Karpas-422 (cell line): Measurements from ENCODE around the gene SERINC2. TPM values are rescaled to one million over a fixed set of nuclear protein-coding genes. Genes with fewer than 3 reads are reported as not detected.
"Not testable (repeated sequence)": the region's sequence is repeated elsewhere in the genome, so short reads cannot be mapped to it uniquely, and the experiment has no call there.

Experiments used
- DNase-seq: peaks from one replicate; pipeline ENCODE4 v3.0.0-alpha.2; 2015
- H2AFZ ChIP-seq: fragments of 200-600 bp; sonication (generic); 2 replicates; pipeline ENCODE4 v1.6.1; 2014; ENCODE audit warnings: antibody characterized with exemption, low read length, mixed read lengths
- H3K27ac ChIP-seq: fragments of 200-600 bp; sonication (generic); 2 replicates; pipeline ENCODE4 v1.5.1; 2014; ENCODE audit warnings: mild to moderate bottlenecking, low read length, moderate library complexity
- H3K27me3 ChIP-seq: fragments of 200-600 bp; sonication (generic); 2 replicates; pipeline ENCODE4 v1.6.1; 2014; ENCODE audit warnings: low read length, mixed read lengths
- H3K36me3 ChIP-seq: fragments of 200-600 bp; sonication (generic); 2 replicates; pipeline ENCODE4 v1.6.1; 2014; ENCODE audit warnings: low read length, mixed read lengths; ENCODE audit not compliant: insufficient read depth
- H3K4me1 ChIP-seq: fragments of 200-600 bp; sonication (generic); 2 replicates; pipeline ENCODE4 v1.6.1; 2014; ENCODE audit warnings: mild to moderate bottlenecking, low read length, mixed read lengths
- H3K4me2 ChIP-seq: fragments of 200-600 bp; sonication (generic); 2 replicates; pipeline ENCODE4 v1.6.1; 2014; ENCODE audit warnings: low read length, low read depth, mild to moderate bottlenecking; ENCODE audit not compliant: poor library complexity, severe bottlenecking
- H3K4me3 ChIP-seq: fragments of 200-600 bp; sonication (generic); 2 replicates; pipeline ENCODE4 v1.5.1; 2014; ENCODE audit warnings: mild to moderate bottlenecking, antibody characterized with exemption, low read length, mixed read lengths
- H3K79me2 ChIP-seq: fragments of 200-600 bp; sonication (generic); 2 replicates; pipeline ENCODE4 v1.6.1; 2014; ENCODE audit warnings: mild to moderate bottlenecking, low read length, mixed read lengths
- H3K9ac ChIP-seq: fragments of 200-600 bp; sonication (generic); 2 replicates; pipeline ENCODE4 v1.6.0; 2014; ENCODE audit warnings: low read length
- H3K9me2 ChIP-seq: fragments of 200-600 bp; sonication (generic), shearing (Covaris generic); replicated peaks from 2 replicates; pipeline ENCODE4 v1.6.0; 2014; ENCODE audit warnings: mild to moderate bottlenecking, low read length, moderate library complexity; ENCODE audit not compliant: insufficient read depth
- H3K9me3 ChIP-seq: fragments of 300-700, 200-600 bp; sonication (generic); 2 replicates; pipeline ENCODE4 v1.6.1; 2014; ENCODE audit warnings: low read length, mixed read lengths
- H4K20me1 ChIP-seq: fragments of 200-600 bp; sonication (generic); 2 replicates; pipeline ENCODE4 v1.6.1; 2014; ENCODE audit warnings: mild to moderate bottlenecking, antibody characterized with exemption, low read length, low read depth; ENCODE audit not compliant: insufficient read depth
- total RNA-seq: library from RNA; depleted of rRNA; stranded (reverse); fragments of >200 nt; shearing (Covaris generic); gene quantifications from 2 replicates; pipeline ENCODE4 v1.2.3, GENCODE V29; 2014; ENCODE audit warnings: low replicate concordance

The SERINC2 gene
- total RNA-seq, 1 experiment from 2014 or later, result 2.7 TPM

GRCh38 chr1:31431351-31432257 lies 18.6 kb downstream of the SERINC2 start:
- not testable (repeated sequence) for H3K9me3 ChIP-seq, H3K4me3 ChIP-seq, H3K27me3 ChIP-seq, H3K4me2 ChIP-seq, DNase-seq, H2AFZ ChIP-seq, H3K36me3 ChIP-seq, H3K9me2 ChIP-seq, H3K79me2 ChIP-seq, H3K27ac ChIP-seq, H3K9ac ChIP-seq, H3K4me1 ChIP-seq, H4K20me1 ChIP-seq

- no peaks in the 10 kb centered on the region for H3K79me2 ChIP-seq
Observed at GRCh38 chr1:31432592-31433395, 19.8 kb downstream of the SERINC2 start.

GRCh38 chr1:31433396-31433930 lies 20.4 kb downstream of the SERINC2 start:
- Histone ChIP-seq H3K4me1 (no peaks in the 10 kb centered on the region), H3K4me3 (no peak overlapping the region), H3K9me3 (no peaks in the 10 kb centered on the region), H3K4me2 (no peak overlapping the region), H3K9ac (no peak overlapping the region), H2AFZ (no peak overlapping the region), H3K36me3 (no peaks in the 10 kb centered on the region), H3K27me3 (no peaks in the 10 kb centered on the region), H3K9me2 (no peaks in the 10 kb centered on the region), H3K27ac (no peak overlapping the region), H3K79me2 (no peaks in the 10 kb centered on the region), H4K20me1 (no peaks in the 10 kb centered on the region)
- no peak for DNase-seq

More at GRCh38 chr1:31432592-31433395, 19.8 kb downstream of the SERINC2 start:
- Histone ChIP-seq H3K9me3 (no peaks in the 10 kb centered on the region), H3K4me3 (no peak overlapping the region), H3K4me2 (no peak overlapping the region), H3K27ac (no peak overlapping the region), H3K27me3 (no peaks in the 10 kb centered on the region), H3K4me1 (no peaks in the 10 kb centered on the region), H3K36me3 (no peaks in the 10 kb centered on the region), H3K9me2 (no peaks in the 10 kb centered on the region), H4K20me1 (no peaks in the 10 kb centered on the region), H2AFZ (no peak overlapping the region), H3K9ac (no peak overlapping the region)
- no peak for DNase-seq

GRCh38 chr1:31434101-31434871 lies 21.3 kb downstream of the SERINC2 start:
- H3K36me3 ChIP-seq, result no peaks in the 10 kb centered on the region
- no peak overlapping the region for H3K4me3 ChIP-seq
- H3K27me3 ChIP-seq, result no peaks in the 10 kb centered on the region
- no peak overlapping the region for H3K27ac ChIP-seq
- no peak for DNase-seq
- H3K79me2 ChIP-seq, result no peaks in the 10 kb centered on the region
- H2AFZ ChIP-seq, result no peak overlapping the region
- H3K4me2 ChIP-seq, result no peak overlapping the region
- H3K9me2 ChIP-seq, result no peaks in the 10 kb centered on the region
- H3K9me3 ChIP-seq, result no peaks in the 10 kb centered on the region
- H4K20me1 ChIP-seq, result no peaks in the 10 kb centered on the region
- peaks cover 4% of the 10 kb centered on the region for H3K4me1 ChIP-seq
- no peak overlapping the region for H3K9ac ChIP-seq

- no peak overlapping the region for H2AFZ ChIP-seq
- H3K9ac ChIP-seq, result no peak overlapping the region
- H3K27me3 ChIP-seq, result no peaks in the 10 kb centered on the region
- H3K9me3 ChIP-seq, result no peaks in the 10 kb centered on the region
- H3K27ac ChIP-seq, result no peak overlapping the region
- H4K20me1 ChIP-seq, result no peaks in the 10 kb centered on the region
- DNase-seq, result no peak
- H3K4me3 ChIP-seq, result no peak overlapping the region
- H3K79me2 ChIP-seq, result no peaks in the 10 kb centered on the region
- no peak overlapping the region for H3K4me2 ChIP-seq
- no peaks in the 10 kb centered on the region for H3K36me3 ChIP-seq
- no peaks in the 10 kb centered on the region for H3K9me2 ChIP-seq
- peaks cover 10% of the 10 kb centered on the region for H3K4me1 ChIP-seq
Observed at GRCh38 chr1:31434979-31435378, 22.0 kb downstream of the SERINC2 start.

- H3K27me3 ChIP-seq, result no peaks in the 10 kb centered on the region
- H3K4me2 ChIP-seq, result no peak overlapping the region
- no peaks in the 10 kb centered on the region for H3K9me3 ChIP-seq
- H3K79me2 ChIP-seq, result no peaks in the 10 kb centered on the region
- no peak overlapping the region for H3K4me3 ChIP-seq
- DNase-seq, result no peak
- no peak overlapping the region for H2AFZ ChIP-seq
- no peak overlapping the region for H3K27ac ChIP-seq
- H3K9me2 ChIP-seq, result no peaks in the 10 kb centered on the region
- no peaks in the 10 kb centered on the region for H3K36me3 ChIP-seq
- H3K9ac ChIP-seq, result no peak overlapping the region
- H3K4me1 ChIP-seq, result peaks cover 17% of the 10 kb centered on the region
- H4K20me1 ChIP-seq, result no peaks in the 10 kb centered on the region
Observed at GRCh38 chr1:31435471-31436409, 22.7 kb downstream of the SERINC2 start.

GRCh38 chr1:31436596-31437432 lies 23.8 kb downstream of the SERINC2 start:
- H4K20me1 ChIP-seq, result no peaks in the 10 kb centered on the region
- no peak overlapping the region for H2AFZ ChIP-seq
- peaks cover 28% of the 10 kb centered on the region for H3K4me1 ChIP-seq
- no peak overlapping the region for H3K4me2 ChIP-seq
- DNase-seq, result no peak
- H3K9me2 ChIP-seq, result no peaks in the 10 kb centered on the region
- H3K9me3 ChIP-seq, result no peaks in the 10 kb centered on the region
- H3K27me3 ChIP-seq, result no peaks in the 10 kb centered on the region
- no peak overlapping the region for H3K27ac ChIP-seq
- no peaks in the 10 kb centered on the region for H3K36me3 ChIP-seq
- no peak overlapping the region for H3K4me3 ChIP-seq
- H3K9ac ChIP-seq, result no peak overlapping the region
- H3K79me2 ChIP-seq, result no peaks in the 10 kb centered on the region
